ENCODE data around the gene ALG3. TPM values are rescaled to one million over a fixed set of nuclear protein-coding genes. Genes with fewer than 3 reads are reported as not detected.
A peak's percentile ranks its signal among the peaks of the same experiment; 100 is the strongest.

The ALG3 gene
- total RNA-seq, 2 experiments from 2014 or later, result 28.9 to 31.0 TPM

DNA sequence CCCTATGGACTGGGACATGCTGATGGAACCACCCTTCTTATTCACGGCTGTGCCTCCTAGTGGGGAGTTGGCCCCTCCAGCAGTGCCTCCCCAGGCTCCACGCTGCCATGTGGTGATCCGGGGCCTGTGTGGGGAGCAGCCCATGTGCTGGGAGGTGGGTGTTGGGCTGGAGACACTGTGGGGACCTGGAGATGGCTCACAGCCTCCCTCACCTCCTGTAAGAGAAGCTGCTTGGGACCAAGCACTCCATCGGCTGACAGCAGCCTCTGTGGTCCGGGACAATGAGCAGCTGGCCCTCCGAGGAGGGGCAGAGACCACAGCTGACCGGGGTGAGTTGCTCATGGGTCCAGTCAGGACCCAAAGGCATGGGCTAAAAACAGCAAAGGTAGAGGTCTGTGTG lies 9.1 kb downstream of the ALG3 start:
- intact Hi-C loops (cut with micrococcal nuclease), result loop anchor here (10.0 kb wide), 1 partner anchor 605 kb away; the partner anchor contains the start of gene KLHL24
- no peak overlapping the region for H3K27ac Mint-ChIP-seq
- H3K9me3 Mint-ChIP-seq, result no peaks in the 10 kb centered on the region
- no peaks in the 10 kb centered on the region for H3K4me1 Mint-ChIP-seq (ENCODE audit: low read depth)
- H3K36me3 Mint-ChIP-seq (ENCODE audit: low read depth), result peaks cover 11% of the 10 kb centered on the region
- CTCF ChIA-PET, result interaction anchor here (1.8 to 2.0 kb wide), 2 partner anchors 10 to 13 kb away, joined by 6 to 20 read pairs; partner anchors contain the start of gene EEF1AKMT4
- no peak overlapping the region for H3K4me3 Mint-ChIP-seq
- H3K27me3 Mint-ChIP-seq (ENCODE audit: low read depth), result no peaks in the 10 kb centered on the region
- no peak for DNase-seq

DNA sequence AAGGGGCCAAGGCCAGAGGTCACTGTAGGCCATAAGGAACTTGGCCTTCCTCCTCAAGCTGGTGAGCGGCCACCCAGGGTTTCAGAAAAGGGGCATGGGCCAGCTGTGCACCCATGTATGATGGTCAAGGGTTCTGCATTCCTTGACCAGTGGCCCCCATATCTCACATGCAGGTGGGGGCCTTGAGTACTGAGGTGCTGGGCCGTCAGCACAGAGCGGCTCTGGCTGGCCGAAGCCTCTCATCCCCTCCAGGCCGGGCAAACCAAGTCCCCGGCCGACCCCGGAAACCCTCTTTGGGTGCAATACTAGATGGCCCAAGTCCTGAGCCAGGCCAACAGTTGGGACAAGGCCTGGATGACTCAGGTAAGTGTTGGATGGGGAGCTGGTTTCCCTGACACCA lies 9.5 kb downstream of the ALG3 start:
- no peak overlapping the region for H3K27ac Mint-ChIP-seq
- no peaks in the 10 kb centered on the region for H3K4me1 Mint-ChIP-seq (ENCODE audit: low read depth)
- CTCF ChIA-PET, result interaction anchor here (1.8 to 3.5 kb wide), 3 partner anchors 11 to 12 kb away, joined by 6 to 28 read pairs (median 20); partner anchors contain the start of gene EEF1AKMT4
- no peaks in the 10 kb centered on the region for H3K9me3 Mint-ChIP-seq
- no peak for DNase-seq
- H3K36me3 Mint-ChIP-seq (ENCODE audit: low read depth), result peaks cover 8% of the 10 kb centered on the region
- intact Hi-C loops (cut with micrococcal nuclease), result no loop called here
- H3K27me3 Mint-ChIP-seq (ENCODE audit: low read depth), result no peaks in the 10 kb centered on the region
- H3K4me3 Mint-ChIP-seq, result no peak overlapping the region

DNA sequence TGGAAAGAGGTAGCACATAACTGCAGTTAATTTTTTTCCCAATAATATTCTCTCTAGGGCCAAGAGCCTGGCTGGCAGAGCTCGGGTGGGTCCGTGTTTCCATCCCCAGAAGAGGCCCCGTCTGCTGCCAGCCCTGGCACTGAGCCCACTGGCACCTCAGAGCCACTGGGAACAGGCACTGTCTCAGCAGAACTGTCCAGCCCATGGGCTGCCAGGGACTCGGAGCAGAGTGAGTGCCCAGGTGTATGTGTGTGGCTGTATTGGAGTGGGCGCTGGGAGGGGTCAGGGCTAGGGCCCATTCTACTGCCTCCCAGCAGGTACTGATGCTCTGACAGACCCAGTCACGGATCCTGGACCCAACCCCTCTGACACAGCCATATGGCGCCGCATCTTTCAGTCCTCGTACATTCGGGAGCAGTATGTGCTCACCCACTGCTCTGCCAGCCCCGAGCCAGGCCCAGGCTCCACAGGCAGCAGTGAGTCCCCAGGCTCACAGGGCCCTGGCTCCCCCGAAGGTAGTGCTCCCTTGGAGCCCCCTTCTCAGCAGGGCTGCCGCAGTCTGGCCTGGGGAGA lies 10.4 kb downstream of the ALG3 start:
- no peaks in the 10 kb centered on the region for H3K9me3 Mint-ChIP-seq
- intact Hi-C loops (cut with micrococcal nuclease), result no loop called here
- no peak overlapping the region for H3K27ac Mint-ChIP-seq
- CTCF ChIA-PET, result interaction anchor here (1.4 to 3.5 kb wide), 2 partner anchors 11 to 116 kb away, joined by 3 to 28 read pairs; no protein-coding TSS in a partner anchor
- DNase-seq, result no peak
- no peaks in the 10 kb centered on the region for H3K4me1 Mint-ChIP-seq (ENCODE audit: low read depth)
- H3K36me3 Mint-ChIP-seq (ENCODE audit: low read depth), result peaks cover 6% of the 10 kb centered on the region
- H3K4me3 Mint-ChIP-seq, result no peak overlapping the region
- H3K27me3 Mint-ChIP-seq (ENCODE audit: low read depth), result no peaks in the 10 kb centered on the region

DNA sequence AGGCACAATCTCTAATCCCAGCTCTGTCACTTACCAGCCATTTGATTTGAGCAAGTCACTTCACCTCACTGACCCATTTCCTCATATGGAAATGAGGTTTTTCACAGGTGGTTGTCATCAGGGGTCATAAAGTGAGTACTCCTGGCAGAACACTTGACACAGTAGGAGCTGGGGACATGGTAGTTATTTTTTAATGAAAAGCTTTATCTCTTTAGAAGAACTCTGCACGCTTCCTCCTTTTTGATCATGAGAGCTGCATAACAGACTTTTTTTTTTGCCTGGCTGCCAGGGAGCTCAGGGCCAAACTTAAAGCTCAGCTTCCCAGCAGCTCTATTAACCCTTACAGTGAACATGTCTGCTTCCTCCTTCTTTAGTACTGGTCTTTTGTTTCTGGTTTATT lies 11.0 kb downstream of the ALG3 start:
- Mint-ChIP-seq H3K9me3 (no peaks in the 10 kb centered on the region), H3K4me3 (no peak overlapping the region), H3K4me1 (ENCODE audit: low read depth) (no peaks in the 10 kb centered on the region), H3K27ac (no peak overlapping the region), H3K27me3 (ENCODE audit: low read depth) (peaks cover 2% of the 10 kb centered on the region), H3K36me3 (ENCODE audit: low read depth) (peaks cover 5% of the 10 kb centered on the region)
- no peak for DNase-seq
- CTCF ChIA-PET, result interaction anchor here (0.7 to 3.5 kb wide), 3 partner anchors 11 to 340 kb away, joined by 3 to 28 read pairs (median 3); no protein-coding TSS in a partner anchor
- intact Hi-C loops (cut with micrococcal nuclease), result no loop called here

DNA sequence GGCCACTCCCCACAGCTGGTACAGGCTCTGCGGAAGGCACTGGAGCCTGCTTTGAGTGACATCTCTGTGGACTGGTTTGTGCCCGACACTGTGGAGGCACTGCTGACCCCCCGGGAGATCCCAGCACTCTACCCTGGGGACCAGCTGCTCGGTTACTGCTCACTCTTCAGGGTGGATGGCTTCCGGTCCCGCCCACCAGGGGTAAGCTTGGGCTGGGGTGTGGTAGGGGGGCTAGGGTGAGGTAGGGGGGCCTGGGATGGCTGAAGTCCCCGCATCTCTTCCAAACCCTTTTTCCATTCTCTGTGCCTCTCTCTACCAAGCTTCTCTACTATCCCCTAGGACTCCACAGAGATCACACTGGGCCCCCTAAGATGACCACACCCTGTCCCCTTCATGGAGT lies 11.6 kb downstream of the ALG3 start:
- Mint-ChIP-seq H3K9me3 (no peaks in the 10 kb centered on the region), H3K4me3 (no peak overlapping the region), H3K27ac (no peak overlapping the region), H3K27me3 (ENCODE audit: low read depth) (peaks cover 8% of the 10 kb centered on the region), H3K36me3 (ENCODE audit: low read depth) (peaks cover under 1% of the 10 kb centered on the region), H3K4me1 (ENCODE audit: low read depth) (no peaks in the 10 kb centered on the region)
- DNase-seq, result no peak
- CTCF ChIA-PET, result interaction anchor here (0.5 to 3.5 kb wide), 4 partner anchors 10 to 340 kb away, joined by 3 to 28 read pairs (median 3); no protein-coding TSS in a partner anchor
- intact Hi-C loops (cut with micrococcal nuclease), result no loop called here

DNA sequence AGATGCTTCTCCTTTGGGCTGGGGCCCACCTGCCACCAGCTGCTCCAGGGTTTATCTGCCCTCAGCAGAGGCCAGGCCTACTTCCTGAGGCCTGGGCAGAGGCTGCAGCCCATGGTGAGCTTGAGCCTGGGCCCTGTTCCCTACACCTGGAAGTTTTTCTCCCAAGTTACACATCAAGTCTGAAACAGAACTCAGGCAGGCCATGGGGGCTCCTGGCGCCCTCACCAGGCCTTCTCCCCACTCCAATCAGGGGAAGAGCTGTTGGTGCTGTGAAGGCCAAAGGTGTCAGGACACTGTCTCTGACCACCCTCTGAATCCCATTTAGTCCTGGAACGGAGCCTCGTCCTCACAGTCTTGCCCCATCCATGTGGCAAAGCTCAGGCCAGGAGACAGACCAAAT lies 12.1 kb downstream of the ALG3 start:
- CTCF ChIA-PET, result interaction anchor here (0.5 to 3.5 kb wide), 2 partner anchors 10 to 20 kb away, joined by 3 to 28 read pairs; no protein-coding TSS in a partner anchor
- intact Hi-C loops (cut with micrococcal nuclease), result no loop called here
- Mint-ChIP-seq H3K36me3 (ENCODE audit: low read depth) (no peaks in the 10 kb centered on the region), H3K27me3 (ENCODE audit: low read depth) (peaks cover 12% of the 10 kb centered on the region), H3K4me3 (no peak overlapping the region), H3K27ac (no peak overlapping the region), H3K9me3 (no peaks in the 10 kb centered on the region), H3K4me1 (ENCODE audit: low read depth) (no peaks in the 10 kb centered on the region)
- no peak for DNase-seq

DNA sequence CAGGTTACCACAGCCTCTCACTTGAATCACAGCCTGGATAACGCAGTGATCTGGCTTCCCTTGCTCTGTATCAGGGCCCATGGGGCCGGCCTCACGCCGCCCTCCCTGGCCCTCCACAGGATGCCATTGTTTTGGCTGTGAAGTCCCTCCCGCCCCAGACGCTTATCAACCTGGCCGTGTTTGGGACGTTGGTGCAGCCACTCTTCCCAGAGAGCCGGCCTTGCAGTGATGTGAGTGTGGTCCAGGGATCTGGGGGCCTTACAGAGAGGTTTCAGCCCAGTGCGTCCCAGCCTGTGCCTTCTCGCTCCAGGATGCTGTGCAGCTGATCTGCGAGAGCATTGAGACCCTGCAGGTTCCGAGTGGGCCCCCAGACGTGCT lies 12.7 kb downstream of the ALG3 start:
- Mint-ChIP-seq H3K4me1 (ENCODE audit: low read depth) (peaks cover 6% of the 10 kb centered on the region), H3K27ac (no peak overlapping the region), H3K4me3 (no peak overlapping the region), H3K36me3 (ENCODE audit: low read depth) (no peaks in the 10 kb centered on the region), H3K27me3 (ENCODE audit: low read depth) (peaks cover 18% of the 10 kb centered on the region), H3K9me3 (no peaks in the 10 kb centered on the region)
- intact Hi-C loops (cut with micrococcal nuclease), result no loop called here
- DNase-seq, result no peak
- CTCF ChIA-PET, result interaction anchor here (3.5 kb wide), 1 partner anchor 9 kb away, joined by 28 read pairs; no protein-coding TSS in a partner anchor

DNA sequence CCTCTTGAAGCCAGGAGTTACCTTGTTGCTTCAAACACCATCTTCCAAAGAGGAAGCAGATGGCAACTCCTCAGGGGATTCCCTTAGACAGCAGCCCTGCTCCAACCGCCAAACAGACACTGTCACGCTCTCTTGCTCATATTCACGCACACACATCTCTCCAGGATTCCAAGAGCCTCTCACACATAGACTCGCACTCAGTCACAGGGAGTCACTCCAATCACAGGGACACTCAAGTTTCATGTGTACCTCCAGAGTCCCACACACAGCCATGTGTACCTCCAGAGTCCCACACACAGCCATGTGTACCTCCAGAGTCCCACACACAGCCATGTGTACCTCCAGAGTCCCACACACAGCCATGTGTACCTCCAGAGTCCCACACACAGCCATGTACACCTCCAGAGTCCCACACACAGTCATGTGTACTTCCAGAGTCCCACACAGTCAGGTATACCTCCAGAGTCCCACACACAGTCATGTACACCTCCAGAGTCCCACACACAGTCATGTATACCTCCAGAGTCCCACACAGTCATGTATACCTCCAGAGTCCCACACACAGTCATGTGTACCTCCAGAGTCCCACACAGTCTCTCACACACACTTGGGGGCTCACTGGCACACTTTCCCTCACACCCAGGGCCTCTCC lies 13.3 kb downstream of the ALG3 start:
- Mint-ChIP-seq H3K27me3 (ENCODE audit: low read depth) (peaks cover 21% of the 10 kb centered on the region), H3K4me3 (no peak overlapping the region), H3K36me3 (ENCODE audit: low read depth) (no peaks in the 10 kb centered on the region), H3K4me1 (ENCODE audit: low read depth) (peaks cover 8% of the 10 kb centered on the region), H3K9me3 (no peaks in the 10 kb centered on the region), H3K27ac (no peak overlapping the region)
- CTCF ChIA-PET, result interaction anchor here (3.5 kb wide), 1 partner anchor 9 kb away, joined by 28 read pairs; no protein-coding TSS in a partner anchor
- intact Hi-C loops (cut with micrococcal nuclease), result no loop called here
- DNase-seq, result no peak

DNA sequence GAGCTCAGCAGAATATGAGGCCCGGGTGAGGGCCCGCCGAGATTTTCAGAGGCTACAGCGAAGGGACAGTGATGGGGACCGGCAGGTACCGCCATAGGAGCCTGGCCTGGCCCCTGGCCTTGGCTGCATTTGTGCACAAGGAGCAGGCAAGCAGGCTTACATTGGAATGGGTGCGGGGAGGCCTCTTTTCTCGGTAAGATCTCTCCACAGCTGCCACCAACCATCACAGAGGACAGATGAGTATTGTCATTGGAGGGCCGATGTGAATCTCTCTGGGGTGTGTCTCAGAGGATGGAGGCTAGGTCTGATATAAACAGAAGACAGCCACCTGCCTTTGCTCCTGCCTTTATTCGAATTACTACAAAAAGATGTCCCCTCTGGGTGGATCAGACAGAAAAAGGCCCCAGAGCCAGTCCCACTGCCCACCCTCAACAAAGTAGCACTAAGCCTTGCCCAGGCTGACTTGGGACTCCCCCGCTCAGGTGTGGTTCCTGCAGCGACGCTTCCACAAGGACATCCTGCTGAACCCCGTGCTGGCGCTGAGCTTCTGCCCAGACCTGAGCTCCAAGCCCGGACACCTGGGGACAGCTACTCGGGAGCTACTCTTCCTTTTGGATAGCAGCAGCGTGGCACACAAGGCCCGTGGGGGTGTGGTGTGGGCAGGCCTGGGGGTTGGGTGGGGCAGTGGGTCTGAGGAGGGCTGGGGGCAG lies 13.9 kb downstream of the ALG3 start:
- Mint-ChIP-seq H3K27ac (no peak overlapping the region), H3K36me3 (ENCODE audit: low read depth) (no peaks in the 10 kb centered on the region), H3K4me3 (no peak overlapping the region), H3K27me3 (ENCODE audit: low read depth) (peaks cover 21% of the 10 kb centered on the region), H3K4me1 (ENCODE audit: low read depth) (peaks cover 8% of the 10 kb centered on the region), H3K9me3 (no peaks in the 10 kb centered on the region)
- intact Hi-C loops (cut with micrococcal nuclease), result no loop called here
- CTCF ChIA-PET, result no interaction called here
- no peak for DNase-seq

DNA sequence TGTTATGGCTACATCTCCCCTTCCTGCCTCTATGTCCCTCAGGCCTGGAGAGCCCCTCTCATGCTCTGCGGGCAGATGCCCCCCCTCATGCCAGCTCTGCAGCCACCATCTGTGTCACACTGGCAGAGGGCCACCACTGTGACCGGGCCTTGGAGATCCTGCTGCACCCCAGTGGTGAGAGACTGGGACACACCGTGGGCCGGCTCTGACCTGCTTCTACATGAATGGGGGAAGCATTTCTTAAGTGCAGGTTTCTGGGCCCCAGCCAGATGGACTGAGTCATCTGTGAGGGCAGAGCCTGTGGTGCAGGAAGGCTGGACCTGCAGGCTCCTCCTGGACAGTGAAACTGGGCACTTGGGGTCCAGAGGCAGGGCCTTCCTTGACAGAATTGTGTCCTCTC lies 14.5 kb downstream of the ALG3 start:
- intact Hi-C loops (cut with micrococcal nuclease), result no loop called here
- Mint-ChIP-seq H3K4me3 (no peak overlapping the region), H3K27ac (no peak overlapping the region), H3K27me3 (ENCODE audit: low read depth) (peaks cover 23% of the 10 kb centered on the region), H3K9me3 (no peaks in the 10 kb centered on the region), H3K4me1 (ENCODE audit: low read depth) (peaks cover 8% of the 10 kb centered on the region), H3K36me3 (ENCODE audit: low read depth) (no peaks in the 10 kb centered on the region)
- no peak for DNase-seq
- CTCF ChIA-PET, result no interaction called here

DNA sequence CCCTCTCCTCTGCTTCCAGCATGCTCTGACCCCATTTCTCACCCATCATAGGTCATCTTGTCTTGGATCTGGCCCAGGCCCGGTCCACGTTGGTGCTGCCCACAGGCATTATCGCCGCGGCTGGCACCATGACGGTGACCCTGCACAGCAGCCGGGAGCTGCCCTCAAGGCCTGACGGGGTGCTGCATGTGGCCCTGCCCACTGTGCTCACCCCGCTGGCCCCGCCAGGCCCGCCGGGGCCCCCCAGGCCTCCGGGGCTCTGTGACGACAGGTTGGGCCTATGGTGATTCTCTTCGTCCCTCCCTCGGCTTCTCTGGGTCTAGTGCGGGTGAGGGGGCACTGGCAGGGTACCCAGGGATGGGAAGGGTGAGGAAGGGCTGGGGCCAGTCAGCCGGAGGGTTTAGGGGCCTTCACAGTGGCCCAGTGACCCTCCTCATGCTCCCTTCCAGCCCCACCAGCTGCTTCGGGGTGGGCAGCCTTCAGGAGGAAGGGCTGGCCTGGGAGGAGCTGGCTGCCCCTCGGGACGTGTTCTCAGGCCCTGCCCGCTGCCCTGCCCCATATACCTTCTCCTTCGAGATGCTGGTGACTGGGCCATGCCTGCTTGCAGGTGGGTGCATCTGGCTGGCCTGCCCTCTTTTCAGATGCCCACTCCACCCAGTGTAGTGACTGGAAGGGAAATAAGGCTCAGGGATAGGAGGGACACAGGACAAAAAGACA lies 15.5 kb downstream of the ALG3 start:
- no peak for DNase-seq
- no peak overlapping the region for H3K4me3 Mint-ChIP-seq
- no peak overlapping the region for H3K27ac Mint-ChIP-seq
- H3K36me3 Mint-ChIP-seq (ENCODE audit: low read depth), result no peaks in the 10 kb centered on the region
- peaks cover 32% of the 10 kb centered on the region for H3K27me3 Mint-ChIP-seq (ENCODE audit: low read depth)
- intact Hi-C loops (cut with micrococcal nuclease), result no loop called here
- CTCF ChIA-PET, result no interaction called here
- H3K4me1 Mint-ChIP-seq (ENCODE audit: low read depth), result peaks cover 11% of the 10 kb centered on the region
- H3K9me3 Mint-ChIP-seq, result no peaks in the 10 kb centered on the region

DNA sequence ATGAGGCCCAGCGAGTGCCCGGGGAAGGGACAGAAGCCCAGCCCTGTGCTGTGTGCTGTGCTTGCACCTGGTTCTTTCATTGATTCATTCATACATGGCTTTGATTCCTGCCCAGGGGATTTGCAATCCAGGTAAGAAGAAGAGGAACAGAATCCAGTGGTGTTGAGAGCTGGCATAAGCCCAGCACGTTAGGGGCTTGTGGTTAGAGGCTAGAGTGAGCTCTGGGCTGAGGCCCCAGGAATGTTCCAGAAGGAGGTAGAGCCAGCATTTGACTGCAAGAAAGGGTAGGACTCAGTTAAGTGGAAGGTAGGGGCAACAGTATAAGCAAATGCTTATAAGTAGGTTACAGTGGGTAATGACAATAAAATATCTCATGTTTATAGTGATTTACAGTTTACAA lies 17.1 kb downstream of the ALG3 start:
- peaks cover 42% of the 10 kb centered on the region for H3K27me3 Mint-ChIP-seq (ENCODE audit: low read depth)
- intact Hi-C loops (cut with micrococcal nuclease), result no loop called here
- H3K9me3 Mint-ChIP-seq, result no peaks in the 10 kb centered on the region
- H3K36me3 Mint-ChIP-seq (ENCODE audit: low read depth), result no peaks in the 10 kb centered on the region
- H3K4me1 Mint-ChIP-seq (ENCODE audit: low read depth), result peaks cover 11% of the 10 kb centered on the region
- no peak for DNase-seq
- CTCF ChIA-PET, result interaction anchor here (3.1 kb wide), 1 partner anchor 53 kb away, joined by 9 read pairs; no protein-coding TSS in a partner anchor
- H3K4me3 Mint-ChIP-seq, result peak overlapping the region; percentile 25
- H3K27ac Mint-ChIP-seq, result no peak overlapping the region
